H1 (cell line): ENCODE data around the gene PIGK. TPM values are rescaled to one million over a fixed set of nuclear protein-coding genes. Genes with fewer than 3 reads are reported as not detected.

Experiments used
- KDM5A ChIP-seq: fragments of 200-600 bp; IDR thresholded peaks from 2 replicates; pipeline ENCODE4 v1.7.1; 2012; ENCODE audit warnings: mild to moderate bottlenecking, low read length, inconsistent platforms, mixed read lengths
- RXRA ChIP-seq: IDR thresholded peaks from 2 replicates; pipeline ENCODE4 v1.6.1; 2011; ENCODE audit warnings: low read depth, mild to moderate bottlenecking, low read length, moderate library complexity; ENCODE audit not compliant: insufficient read depth
- polyA plus RNA-seq, 7 experiments: library from polyadenylated mRNA; depleted of rRNA in 3 of 7; stranded (reverse) in 5 of 7; unstranded in 2 of 7; fragments of >200 nt in 5 of 7; fragments of 200-250 nt in 2 of 7; gene quantifications; 1 replicate in 5 of 7; 2 replicates in 1 of 7; 4 replicates in 1 of 7; pipeline versions ENCODE4 v1.2.1 to v1.2.3, GENCODE V29; 2011 to 2013; ENCODE audit warnings: missing spikeins in 2 of 7, mixed read lengths in 2 of 7
- total RNA-seq: library from RNA; stranded (reverse); fragmentation: NEBNext Ultra II Directional; extraction: Animal tissue kit (Norgen Biotek cat#: 25700); gene quantifications from 2 replicates; pipeline ENCODE4 v1.2.1, GENCODE V29; 2021
- TF ChIP-seq, protein P1 (sequence below): IDR thresholded peaks from 2 replicates; pipeline ENCODE4 v1.6.1; 2012; ENCODE audit warnings: inconsistent platforms

The PIGK gene
- total and polyA plus RNA-seq, 2 of the 8 experiments (the other 6 are each of a cell fraction or from before 2014, with no cell fraction given): 5.6 to 23.2 TPM

- no peak for TF ChIP-seq RXRA
- TF ChIP-seq, protein P1, sequence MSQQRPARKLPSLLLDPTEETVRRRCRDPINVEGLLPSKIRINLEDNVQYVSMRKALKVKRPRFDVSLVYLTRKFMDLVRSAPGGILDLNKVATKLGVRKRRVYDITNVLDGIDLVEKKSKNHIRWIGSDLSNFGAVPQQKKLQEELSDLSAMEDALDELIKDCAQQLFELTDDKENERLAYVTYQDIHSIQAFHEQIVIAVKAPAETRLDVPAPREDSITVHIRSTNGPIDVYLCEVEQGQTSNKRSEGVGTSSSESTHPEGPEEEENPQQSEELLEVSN: no peak
- TF ChIP-seq KDM5A: no peak
Measured at GRCh38 chr1:77081834-77082233, 137.4 kb downstream of the PIGK start (continued).
